T-helper 1 cell treated with Interleukin-12 subunit alpha and Interleukin-12 subunit beta and Interleukin-4 antibody, amounts not matched to agents 30 μg/mL and 1 μg/mL, for 36 hours (primary cell): ENCODE results near the gene CHCHD3.

Source experiments
- H3K27ac Mint-ChIP-seq: one replicate; pipeline ENCODE4 v1.8.0; 2021; ENCODE audit warnings: mild to moderate bottlenecking, mixed read lengths
- H3K27me3 Mint-ChIP-seq: one replicate; pipeline ENCODE4 v1.8.0; 2021; ENCODE audit warnings: low read depth, mixed read lengths
- H3K36me3 Mint-ChIP-seq: one replicate; pipeline ENCODE4 v1.8.0; 2021; ENCODE audit warnings: low read depth, mixed read lengths
- H3K4me1 Mint-ChIP-seq: one replicate; pipeline ENCODE4 v1.8.0; 2021; ENCODE audit warnings: low read depth, mixed read lengths
- H3K4me3 Mint-ChIP-seq: one replicate; pipeline ENCODE4 v1.8.0; 2021; ENCODE audit warnings: mild to moderate bottlenecking, moderate library complexity, mixed read lengths
- H3K9me3 Mint-ChIP-seq: one replicate; pipeline ENCODE4 v1.8.0; 2021; ENCODE audit warnings: mixed read lengths

CHCHD3 gene

DNA sequence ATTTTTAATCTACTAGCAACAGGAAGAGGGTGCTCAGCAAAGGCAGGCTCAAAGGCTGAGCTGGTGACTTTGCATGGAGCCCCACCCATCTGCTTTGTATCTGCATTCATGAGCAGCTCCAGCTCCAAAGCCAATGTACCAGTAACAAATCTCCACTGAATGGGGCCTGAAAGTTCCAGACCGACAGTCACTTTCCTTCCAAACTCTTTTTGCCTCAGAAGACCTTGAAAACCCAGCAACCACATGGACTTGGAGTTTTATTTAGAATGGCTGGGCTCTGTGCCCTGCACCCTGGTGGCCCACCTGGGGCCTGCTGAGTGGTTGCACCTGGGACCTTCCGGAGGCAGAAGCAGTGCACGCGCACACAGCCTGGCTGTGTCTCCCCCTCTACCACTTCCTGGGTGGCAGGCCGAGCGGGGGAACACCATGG is 310.6 kb downstream of the CHCHD3 start:
- no peaks in the 10 kb centered on the region for H3K27me3 Mint-ChIP-seq
- H3K36me3 Mint-ChIP-seq = peaks cover 5% of the 10 kb centered on the region
- H3K4me1 Mint-ChIP-seq = peaks cover 15% of the 10 kb centered on the region
- H3K9me3 Mint-ChIP-seq = peaks cover 18% of the 10 kb centered on the region
- no peak overlapping the region for H3K4me3 Mint-ChIP-seq
- peak overlapping the region; percentile 53 for H3K27ac Mint-ChIP-seq

DNA sequence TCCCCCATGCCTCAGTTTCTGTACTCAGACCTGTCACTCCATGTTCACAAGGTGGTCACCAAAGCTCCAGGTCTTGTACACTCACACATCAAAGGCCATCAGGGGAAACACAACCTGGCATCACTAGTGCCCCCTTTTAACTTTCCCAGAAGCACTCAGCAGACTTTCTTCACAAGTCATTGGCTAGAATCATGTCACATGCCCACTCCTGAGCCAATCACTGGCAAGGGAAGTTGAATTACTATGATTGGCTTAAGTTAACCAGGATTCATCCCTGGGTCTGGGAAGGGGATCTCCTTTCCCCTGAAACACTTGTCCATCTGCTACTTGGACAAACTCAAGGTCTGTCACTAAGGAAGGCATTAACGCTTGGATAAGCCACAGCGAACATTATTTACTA is 311.8 kb downstream of the CHCHD3 start:
- no peak overlapping the region for H3K4me3 Mint-ChIP-seq
- H3K27ac Mint-ChIP-seq = peak overlapping the region; percentile 53
- H3K9me3 Mint-ChIP-seq = peaks cover 18% of the 10 kb centered on the region
- peaks cover 3% of the 10 kb centered on the region for H3K36me3 Mint-ChIP-seq
- H3K27me3 Mint-ChIP-seq = no peaks in the 10 kb centered on the region
- H3K4me1 Mint-ChIP-seq = peaks cover 15% of the 10 kb centered on the region

DNA sequence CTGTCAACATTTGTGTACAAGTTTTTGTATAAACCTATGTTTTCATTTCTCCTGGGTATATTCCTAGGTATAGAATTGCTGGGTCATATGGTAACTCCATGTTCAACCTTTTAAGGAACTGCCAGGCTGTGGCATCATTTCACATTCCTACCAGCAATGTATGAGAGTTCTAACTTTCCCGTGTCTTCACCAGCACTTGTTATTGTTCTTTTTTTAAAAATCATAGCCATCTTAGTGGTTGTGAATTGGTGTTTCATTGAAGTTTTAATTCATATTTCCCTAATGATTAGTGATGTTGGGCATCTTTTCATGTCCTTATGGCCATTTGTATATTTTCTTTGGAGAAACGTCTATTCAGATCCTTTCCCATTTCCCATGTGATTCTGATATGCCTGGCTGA is 312.6 kb downstream of the CHCHD3 start:
- Mint-ChIP-seq H3K4me3 (no peak overlapping the region), H3K36me3 (peaks cover 3% of the 10 kb centered on the region), H3K4me1 (peaks cover 15% of the 10 kb centered on the region), H3K27ac (no peak overlapping the region), H3K9me3 (peaks cover 18% of the 10 kb centered on the region), H3K27me3 (no peaks in the 10 kb centered on the region)

GRCh38 chr7:132768099-132768498 is 313.8 kb downstream of the CHCHD3 start:
- H3K4me3 Mint-ChIP-seq = no peak overlapping the region
- peaks cover 3% of the 10 kb centered on the region for H3K36me3 Mint-ChIP-seq

DNA sequence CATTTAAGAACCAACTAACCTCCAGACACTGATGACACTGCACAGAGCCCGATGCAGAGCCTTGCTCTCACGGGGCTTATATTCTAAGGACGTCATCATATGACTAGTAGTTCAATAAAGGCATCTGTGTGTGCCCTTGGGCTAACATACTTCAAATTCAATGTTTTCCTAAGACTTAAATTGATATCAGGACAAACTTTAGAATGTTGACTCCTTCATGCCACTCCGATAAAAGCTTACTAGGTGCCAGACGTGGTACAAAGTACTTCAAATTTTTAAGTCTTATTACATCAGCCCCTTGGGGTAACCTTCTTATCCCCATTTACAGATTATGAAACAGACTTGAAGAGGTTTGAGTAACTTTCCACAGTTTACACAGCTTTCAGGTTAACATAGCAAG is 314.5 kb downstream of the CHCHD3 start:
- Mint-ChIP-seq H3K9me3 (peaks cover 18% of the 10 kb centered on the region), H3K36me3 (peaks cover 3% of the 10 kb centered on the region), H3K4me1 (peaks cover 15% of the 10 kb centered on the region), H3K27ac (no peak overlapping the region), H3K27me3 (no peaks in the 10 kb centered on the region), H3K4me3 (no peak overlapping the region)

More at GRCh38 chr7:132768099-132768498, 313.8 kb downstream of the CHCHD3 start:
- no peaks in the 10 kb centered on the region for H3K27me3 Mint-ChIP-seq
- peaks cover 15% of the 10 kb centered on the region for H3K4me1 Mint-ChIP-seq
- H3K9me3 Mint-ChIP-seq = peaks cover 18% of the 10 kb centered on the region
- no peak overlapping the region for H3K27ac Mint-ChIP-seq

DNA sequence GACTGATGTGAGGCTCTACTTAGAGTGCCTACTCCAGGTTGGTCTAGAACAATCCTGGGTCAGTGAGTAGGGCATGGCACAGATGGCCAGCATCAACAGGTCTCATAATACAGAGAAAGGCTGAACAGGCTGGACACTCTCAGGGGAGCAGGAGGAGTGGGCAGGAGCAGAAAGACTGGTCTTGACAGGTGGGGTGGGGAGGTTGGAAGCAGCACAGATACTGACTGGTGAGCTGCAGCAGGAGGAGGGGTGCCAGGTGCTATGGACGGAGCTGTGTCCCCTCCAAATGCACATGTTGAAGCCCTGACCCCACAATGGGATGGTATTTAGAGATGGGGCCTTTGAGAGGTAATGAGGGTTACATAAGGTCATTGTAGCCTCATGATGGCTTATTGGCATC is 315.2 kb downstream of the CHCHD3 start:
- H3K9me3 Mint-ChIP-seq = peaks cover 18% of the 10 kb centered on the region
- no peaks in the 10 kb centered on the region for H3K27me3 Mint-ChIP-seq
- H3K27ac Mint-ChIP-seq = no peak overlapping the region
- H3K4me3 Mint-ChIP-seq = no peak overlapping the region
- peaks cover 3% of the 10 kb centered on the region for H3K36me3 Mint-ChIP-seq
- peaks cover 13% of the 10 kb centered on the region for H3K4me1 Mint-ChIP-seq

DNA sequence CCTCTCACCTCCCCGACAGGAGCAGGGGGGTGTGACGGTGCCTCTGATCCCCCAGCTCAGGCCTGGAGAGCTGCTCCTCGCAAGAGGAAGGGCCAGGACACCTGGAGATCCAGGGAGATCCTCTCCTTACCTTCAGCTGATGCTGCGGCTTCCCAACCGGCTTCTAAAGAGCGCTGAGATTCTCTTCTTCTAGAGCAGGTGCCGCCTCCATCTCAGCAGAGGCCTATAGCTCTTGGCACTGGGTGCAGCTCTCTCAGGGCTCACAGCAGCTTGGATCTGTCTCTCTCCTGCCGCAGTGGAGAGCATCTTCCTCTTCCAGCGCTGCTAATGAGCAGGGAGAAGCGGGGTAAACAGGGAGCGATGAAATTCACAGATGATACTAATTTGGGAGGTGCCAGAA is 316.0 kb downstream of the CHCHD3 start:
- peaks cover 18% of the 10 kb centered on the region for H3K9me3 Mint-ChIP-seq
- H3K36me3 Mint-ChIP-seq = peaks cover 3% of the 10 kb centered on the region
- peaks cover 7% of the 10 kb centered on the region for H3K4me1 Mint-ChIP-seq
- no peak overlapping the region for H3K4me3 Mint-ChIP-seq
- no peak overlapping the region for H3K27ac Mint-ChIP-seq
- no peaks in the 10 kb centered on the region for H3K27me3 Mint-ChIP-seq

GRCh38 chr7:132764762-132765161 is 317.1 kb downstream of the CHCHD3 start:
- H3K4me3 Mint-ChIP-seq = no peak overlapping the region
- H3K27ac Mint-ChIP-seq = no peak overlapping the region
- peaks cover 9% of the 10 kb centered on the region for H3K9me3 Mint-ChIP-seq
- H3K27me3 Mint-ChIP-seq = no peaks in the 10 kb centered on the region
- peaks cover 1% of the 10 kb centered on the region for H3K36me3 Mint-ChIP-seq
- H3K4me1 Mint-ChIP-seq = no peaks in the 10 kb centered on the region

DNA sequence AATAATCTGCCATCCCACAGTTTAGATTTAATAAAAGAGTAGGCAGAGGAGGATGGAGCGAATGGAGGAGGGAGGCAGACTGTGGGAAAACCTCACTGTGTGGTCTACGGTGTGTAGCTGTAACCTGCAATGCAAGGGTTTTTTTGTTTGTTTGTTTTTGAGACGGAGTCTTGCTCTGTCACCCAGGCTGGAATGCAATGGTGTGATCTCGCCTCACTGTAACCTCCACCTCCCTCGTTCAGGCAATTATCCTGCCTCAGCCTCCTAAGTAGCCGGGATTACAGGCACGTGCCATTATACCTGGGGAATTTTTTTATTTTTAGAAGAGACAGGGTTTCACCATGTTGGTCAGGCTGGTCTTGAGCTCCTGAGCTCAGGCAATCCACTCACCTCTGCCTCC is 321.0 kb downstream of the CHCHD3 start:
- H3K4me1 Mint-ChIP-seq = no peaks in the 10 kb centered on the region
- no peaks in the 10 kb centered on the region for H3K36me3 Mint-ChIP-seq
- H3K27me3 Mint-ChIP-seq = no peaks in the 10 kb centered on the region
- H3K4me3 Mint-ChIP-seq = no peak overlapping the region
- no peaks in the 10 kb centered on the region for H3K9me3 Mint-ChIP-seq
- H3K27ac Mint-ChIP-seq = no peak overlapping the region

GRCh38 chr7:132760244-132760623 is 321.7 kb downstream of the CHCHD3 start:
- no peaks in the 10 kb centered on the region for H3K9me3 Mint-ChIP-seq
- H3K4me3 Mint-ChIP-seq = no peak overlapping the region
- no peak overlapping the region for H3K27ac Mint-ChIP-seq
- no peaks in the 10 kb centered on the region for H3K27me3 Mint-ChIP-seq
- H3K4me1 Mint-ChIP-seq = no peaks in the 10 kb centered on the region
- no peaks in the 10 kb centered on the region for H3K36me3 Mint-ChIP-seq

DNA sequence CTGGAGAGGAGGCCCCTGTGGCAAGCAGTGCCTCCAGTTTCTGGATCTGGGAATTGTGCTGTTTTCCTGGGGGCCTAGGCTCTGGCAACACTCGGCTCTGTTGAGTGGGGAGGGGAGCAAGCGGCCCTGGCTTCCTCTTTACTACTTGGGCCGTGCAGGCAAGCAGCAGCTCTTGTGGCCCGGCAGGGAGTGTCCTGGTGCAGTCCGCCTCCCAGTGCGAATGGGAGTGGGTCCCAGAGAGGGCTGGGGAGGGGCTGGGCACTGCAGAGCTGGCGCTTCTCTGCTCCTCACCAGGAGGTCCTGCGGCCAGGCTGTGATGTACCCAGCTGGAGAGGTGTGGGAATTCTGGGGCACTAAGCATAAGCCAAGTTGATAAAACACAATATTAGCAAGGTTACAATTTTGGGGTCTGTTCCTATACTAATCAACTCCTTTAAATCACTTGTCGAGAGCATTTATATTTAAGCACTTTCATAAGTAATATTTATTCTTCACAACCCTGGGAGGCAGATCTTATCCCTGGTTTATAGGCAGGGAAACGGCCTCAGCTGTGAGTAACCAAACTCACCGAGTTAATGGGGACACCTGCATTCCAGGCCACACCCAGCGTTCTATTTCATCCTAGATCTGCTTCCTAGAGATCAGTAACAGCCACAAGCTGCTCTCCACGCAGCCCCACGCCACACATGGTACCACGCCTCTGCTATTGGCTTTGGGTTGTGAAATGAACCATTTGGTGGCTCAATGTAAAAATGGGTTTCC is 322.2 kb downstream of the CHCHD3 start:
- Mint-ChIP-seq H3K9me3 (no peaks in the 10 kb centered on the region), H3K36me3 (no peaks in the 10 kb centered on the region), H3K27ac (no peak overlapping the region), H3K4me1 (no peaks in the 10 kb centered on the region), H3K4me3 (no peak overlapping the region), H3K27me3 (no peaks in the 10 kb centered on the region)

- H3K36me3 Mint-ChIP-seq = no peaks in the 10 kb centered on the region
- no peak overlapping the region for H3K4me3 Mint-ChIP-seq
- no peaks in the 10 kb centered on the region for H3K4me1 Mint-ChIP-seq
- no peaks in the 10 kb centered on the region for H3K9me3 Mint-ChIP-seq
- H3K27ac Mint-ChIP-seq = no peak overlapping the region
- no peaks in the 10 kb centered on the region for H3K27me3 Mint-ChIP-seq
These were observed 322.9 kb downstream of the CHCHD3 start for GRCh38 chr7:132758986-132759385.

GRCh38 chr7:132757783-132758182 is 324.1 kb downstream of the CHCHD3 start:
- no peak overlapping the region for H3K27ac Mint-ChIP-seq
- no peaks in the 10 kb centered on the region for H3K9me3 Mint-ChIP-seq
- H3K4me3 Mint-ChIP-seq = no peak overlapping the region
- H3K36me3 Mint-ChIP-seq = no peaks in the 10 kb centered on the region
- H3K27me3 Mint-ChIP-seq = no peaks in the 10 kb centered on the region
- H3K4me1 Mint-ChIP-seq = no peaks in the 10 kb centered on the region

GRCh38 chr7:132756484-132756990 is 325.4 kb downstream of the CHCHD3 start:
- H3K36me3 Mint-ChIP-seq = no peaks in the 10 kb centered on the region
- no peak overlapping the region for H3K4me3 Mint-ChIP-seq
- no peaks in the 10 kb centered on the region for H3K4me1 Mint-ChIP-seq
- H3K27ac Mint-ChIP-seq = no peak overlapping the region
- no peaks in the 10 kb centered on the region for H3K9me3 Mint-ChIP-seq
- no peaks in the 10 kb centered on the region for H3K27me3 Mint-ChIP-seq

GRCh38 chr7:132755538-132756483 is 326.1 kb downstream of the CHCHD3 start:
- H3K4me3 Mint-ChIP-seq = no peak overlapping the region
- no peaks in the 10 kb centered on the region for H3K9me3 Mint-ChIP-seq
- H3K27me3 Mint-ChIP-seq = no peaks in the 10 kb centered on the region
- H3K27ac Mint-ChIP-seq = no peak overlapping the region
- no peaks in the 10 kb centered on the region for H3K36me3 Mint-ChIP-seq
- H3K4me1 Mint-ChIP-seq = no peaks in the 10 kb centered on the region
